K562 (cell line): ENCODE results near the gene LCN12. TPM values are rescaled to one million over a fixed set of nuclear protein-coding genes. Genes with fewer than 3 reads are reported as not detected.

Experiments
- ATAC-seq: fragments of 200-7000 bp; cut with Tn5 transposase; 3 replicates; pipeline ENCODE4 v1.9.1; 2020; ENCODE audit warnings: moderate library complexity
- BruUV-seq: library from RNA; stranded (reverse); fragments of 400-500 nt; replicated peaks from 2 replicates; lab custom pipeline; 2021; lab: Mats Ljungman, UMichigan
- CTCF ChIA-PET: fragments of 300-600 bp; formaldehyde crosslinking; extraction: SDS; loops from one replicate; lab custom pipeline; 2021; ENCODE audit warnings: low intra/inter-chr PET ratio; lab: Yijun Ruan, JAX
- POLR2A ChIA-PET: fragments of 300-600, 350-650 bp; sonication (Branson Sonifier 250); formaldehyde crosslinking; extraction: SDS; loops from one replicate; lab custom pipeline; 2021; ENCODE audit warnings: antibody characterized with exemption, inconsistent platforms; lab: Yijun Ruan, JAX
- DNase-seq, 4 experiments: peaks; one replicate each; pipeline versions ENCODE4 v3.0.0 to v3.0.0-alpha.2; 2011 to 2018; ENCODE audit warnings: low spot score in 3 of 4, mixed read lengths in 3 of 4; ENCODE audit errors: extremely low read depth in 1 of 4
- FAIRE-seq: peaks from 2 replicates; lab custom pipeline; 2011; peaks lifted over from hg19 to GRCh38; lab: Jason Lieb, UNC
- H2AFZ ChIP-seq: 2 replicates; pipeline ENCODE4 v1.6.0; 2011; ENCODE audit warnings: low read depth, low read length, control low read depth, inconsistent platforms
- H3K27ac ChIP-seq: fragments of 200-600 bp; 3 replicates; pipeline ENCODE4 v1.8.0; 2011; ENCODE audit warnings: low read depth, mild to moderate bottlenecking, control low read depth, inconsistent platforms, low read length, moderate library complexity, mixed read lengths; ENCODE audit errors: extremely low read depth
- H3K27me3 ChIP-seq, 2 experiments: fragments of 300-600 bp in 1 of 2; 2 replicates in 1 of 2; 3 replicates in 1 of 2; pipeline versions ENCODE4 v1.6.0 to v1.8.0; 2011; ENCODE audit warnings: inconsistent platforms in 2 of 2, low read length in 2 of 2, mild to moderate bottlenecking in 1 of 2, mixed read lengths in 1 of 2, moderate library complexity in 1 of 2; ENCODE audit not compliant: control insufficient read depth in 2 of 2, insufficient read depth in 2 of 2
- H3K36me3 ChIP-seq: fragments of 300-600 bp; 3 replicates; pipeline ENCODE4 v1.8.0; 2011; ENCODE audit warnings: mild to moderate bottlenecking, low read length, inconsistent platforms; ENCODE audit not compliant: control insufficient read depth, insufficient read depth
- H3K4me1 ChIP-seq, 2 experiments: fragments of 200-600 bp in 1 of 2; replicated peaks in 1 of 2; 2 replicates in 1 of 2; 3 replicates in 1 of 2; pipeline versions ENCODE4 v1.5.1 to v1.8.0; 2011; ENCODE audit warnings: inconsistent platforms in 2 of 2, low read length in 2 of 2, mild to moderate bottlenecking in 1 of 2, mixed read lengths in 1 of 2, moderate library complexity in 1 of 2; ENCODE audit not compliant: control insufficient read depth in 2 of 2, insufficient read depth in 2 of 2
- H3K4me2 ChIP-seq: 2 replicates; pipeline ENCODE4 v1.6.1; 2011; ENCODE audit warnings: low read length, control low read depth, inconsistent platforms, mixed read lengths; ENCODE audit not compliant: insufficient read depth
- H3K4me3 ChIP-seq: fragments of 200-600 bp; sonication (generic), shearing (Covaris generic); 2 replicates; pipeline ENCODE4 v1.5.1; 2016; ENCODE audit warnings: control low read depth, inconsistent platforms
- H3K79me2 ChIP-seq: fragments of 200-600 bp; 3 replicates; pipeline ENCODE4 v1.8.0; 2011; ENCODE audit warnings: low read length, inconsistent platforms; ENCODE audit not compliant: control insufficient read depth, insufficient read depth
- H3K9ac ChIP-seq, 2 experiments: 2 replicates each; pipeline versions ENCODE4 v1.6.0 to v1.6.1; 2011; ENCODE audit warnings: low read depth in 2 of 2, low read length in 2 of 2, control low read depth in 1 of 2, inconsistent platforms in 1 of 2, mild to moderate bottlenecking in 1 of 2, mixed read lengths in 1 of 2; ENCODE audit not compliant: insufficient read depth in 1 of 2
- H3K9me1 ChIP-seq: one replicate; pipeline ENCODE4 v1.6.0; 2011; ENCODE audit warnings: inconsistent platforms, mild to moderate bottlenecking, low read length, moderate library complexity; ENCODE audit not compliant: control insufficient read depth, insufficient read depth
- H3K9me3 ChIP-seq: replicated peaks from 2 replicates; pipeline ENCODE4 v1.5.1; 2011; ENCODE audit warnings: low read depth, low read length, inconsistent platforms; ENCODE audit not compliant: control insufficient read depth, insufficient read depth
- H4K20me1 ChIP-seq: replicated peaks from 2 replicates; pipeline ENCODE4 v1.6.1; 2011; ENCODE audit warnings: low read length, inconsistent platforms, mixed read lengths; ENCODE audit not compliant: control insufficient read depth, insufficient read depth
- AFF1 ChIP-seq, 2 experiments: fragments of 450-650 bp; IDR thresholded peaks; 2 replicates each; pipeline ENCODE4 v1.6.1; 2018; ENCODE audit warnings: mild to moderate bottlenecking in 2 of 2, low read depth in 1 of 2; ENCODE audit not compliant: partially characterized antibody in 2 of 2
- ATF3 ChIP-seq, 2 experiments: fragments of 450-650 bp in 1 of 2; sonication (generic) in 1 of 2; formaldehyde crosslinking in 1 of 2; IDR thresholded peaks in 1 of 2; conservative IDR thresholded peaks in 1 of 2; 2 replicates each; pipeline versions ENCODE4 v1.6.1 to v1.8.1; 2016 to 2023; ENCODE audit warnings: mild to moderate bottlenecking in 2 of 2, moderate library complexity in 2 of 2, inconsistent platforms in 1 of 2, missing genetic modification reagents in 1 of 2
- CBX8 ChIP-seq: fragments of 200-600 bp; sonication (generic); IDR thresholded peaks from 2 replicates; pipeline ENCODE4 v1.6.1; 2012; ENCODE audit warnings: borderline replicate concordance, mixed run types, low read depth, mild to moderate bottlenecking, moderate library complexity, mixed read lengths, low read length, control low read depth, inconsistent platforms; ENCODE audit not compliant: poor library complexity, severe bottlenecking; ENCODE audit errors: extremely low read depth
- ETV1 ChIP-seq: fragments of 450-650 bp; conservative IDR thresholded peaks from 2 replicates; pipeline ENCODE4 v1.6.1; 2016; ENCODE audit warnings: missing genetic modification characterization, control low read depth, low read depth, missing compliant biosample characterization
- FOXJ3 ChIP-seq: sonication (generic); formaldehyde crosslinking; IDR thresholded peaks from 2 replicates; pipeline ENCODE4 v1.4.0; 2020; ENCODE audit warnings: mild to moderate bottlenecking, missing genetic modification reagents
- HINFP ChIP-seq: fragments of 450-650 bp; conservative IDR thresholded peaks from 2 replicates; pipeline ENCODE4 v1.6.1; 2016; ENCODE audit warnings: missing genetic modification characterization, low read depth, mild to moderate bottlenecking, control low read depth, missing compliant biosample characterization
- JUN ChIP-seq, 2 experiments: sonication (generic) in 1 of 2; formaldehyde crosslinking in 1 of 2; IDR thresholded peaks; 2 replicates each; pipeline versions ENCODE4 v1.6.1 to v1.8.0; 2012 to 2022; ENCODE audit warnings: borderline replicate concordance in 2 of 2, mild to moderate bottlenecking in 2 of 2, improper control_type of control experiment in 1 of 2, low read depth in 1 of 2, low read length in 1 of 2, missing genetic modification reagents in 1 of 2
- MAFF ChIP-seq: IDR thresholded peaks from 2 replicates; pipeline ENCODE4 v1.6.1; 2012; ENCODE audit warnings: low read length, improper control_type of control experiment
- MCM5 ChIP-seq: fragments of 450-650 bp; IDR thresholded peaks from 2 replicates; pipeline ENCODE4 v1.6.1; 2016; ENCODE audit warnings: low read depth
- POLR2A ChIP-seq: fragments of 450-650 bp; conservative IDR thresholded peaks from 2 replicates; pipeline ENCODE4 v1.6.1; 2016
- POLR2AphosphoS2 ChIP-seq: IDR thresholded peaks from 2 replicates; pipeline ENCODE4 v1.6.1; 2012; ENCODE audit warnings: low read length, improper control_type of control experiment
- SIN3B ChIP-seq: fragments of 450-650 bp; IDR thresholded peaks from 2 replicates; pipeline ENCODE4 v1.6.1; 2017; ENCODE audit warnings: low read depth, mild to moderate bottlenecking, moderate library complexity
- ZNF583 ChIP-seq: fragments of 250-450 bp; sonication (Bioruptor Pico); IDR thresholded peaks from 2 replicates; pipeline ENCODE4 v1.4.0; 2020
- WGBS: fragments of 100-300 bp; shearing (Covaris generic); methylation state at CpG from one replicate; pipeline ENCODE4 v1.1.6; 2016; ENCODE audit warnings: low coverage, mixed read lengths; ENCODE audit not compliant: insufficient coverage; ENCODE audit errors: missing lambda C conversion rate; 5-methylcytosine and 5-hydroxymethylcytosine counted together
- in situ Hi-C: fragments of 300-500 bp; cut with MboI; formaldehyde crosslinking; loops from 4 replicates; pipeline ENCODE4 v1.15.0; 2018; ENCODE audit warnings: inconsistent platforms, mixed read lengths
- intact Hi-C: fragments of 100-400 bp; cut with micrococcal nuclease; formaldehyde crosslinking; loops from 2 replicates; pipeline ENCODE4 v1.14.2; 2022
- polyA plus RNA-seq, 8 experiments: library from polyadenylated mRNA; depleted of rRNA in 4 of 8; stranded (reverse) in 5 of 8; unstranded in 3 of 8; fragments of >200 nt; fragmentation: Nextera tagmentation in 2 of 8; fragmentation: Illumina TruSeq in 1 of 8; extraction: Ambion mirVana in 2 of 8; extraction: Trizol in 1 of 8; gene quantifications; 2 replicates each; pipeline versions ENCODE4 v1.2.1 to v1.2.3, GENCODE V29; 2011 to 2014; ENCODE audit warnings: inconsistent platforms in 1 of 8, missing spikeins in 1 of 8
- total RNA-seq, 7 experiments: library from RNA; depleted of rRNA in 6 of 7; stranded (reverse); fragments of >200 nt in 6 of 7; fragmentation: Illumina TruSeq in 2 of 7; extraction: Trizol in 2 of 7; gene quantifications; 2 replicates each; pipeline versions ENCODE4 v1.2.1 to v1.2.3, GENCODE V29; 2011 to 2021; ENCODE audit warnings: low replicate concordance in 1 of 7

Gene LCN12
- total and polyA plus RNA-seq, 9 of the 15 experiments (the other 6 are each of a cell fraction or from before 2014, with no cell fraction given): 0.05 TPM; not detected in 8

- in situ Hi-C loops (no loop called here), intact Hi-C loops (no loop called here)
- peaks cover 2 to 70% of the 10 kb centered on the region in 2 experiments; a peak in 3 of 5 replicates for H3K4me1 ChIP-seq
- H3K27ac ChIP-seq: no peak overlapping the region
- H3K4me3 ChIP-seq: no peak overlapping the region
- FAIRE-seq: no peak
- H4K20me1 ChIP-seq: 0 out of 2 replicates have a peak, but pooled peaks cover 4% of the 10 kb centered on the region
- peaks cover 2 to 7% of the 10 kb centered on the region in 2 experiments; a peak in 3 of 5 replicates for H3K27me3 ChIP-seq
- no peak for DNase-seq
- H2AFZ ChIP-seq: no peak overlapping the region
- CTCF ChIA-PET: no interaction called here
- no peak for ATAC-seq
- H3K36me3 ChIP-seq: no peaks in the 10 kb centered on the region
- H3K9ac ChIP-seq: no peak overlapping the region
- H3K9me3 ChIP-seq: no peaks in the 10 kb centered on the region
- no peaks in the 10 kb centered on the region for H3K9me1 ChIP-seq
- no CpG with 5 or more reads among the region's 1 CpG for WGBS
- no peaks in the 10 kb centered on the region for H3K79me2 ChIP-seq
- H3K4me2 ChIP-seq: no peak overlapping the region
- POLR2A ChIA-PET: no interaction called here
- TF ChIP-seq ATF3 (IDR thresholded peaks at IDR 0.05) (no peak), ATF3 (CRISPR knock-in tag; conservative IDR thresholded peaks at IDR 0.05) (no peak), MAFF (no peak), HINFP (tag) (no peak), FOXJ3 (CRISPR knock-in tag) (no peak), SIN3B (no peak), ETV1 (tag) (no peak), MCM5 (no peak), POLR2A (no peak), AFF1 (IDR thresholded peaks at IDR 0.05; ENCODE audit: low read depth in 1 of 2, partially characterized antibody in 2 of 2) (no peak), ZNF583 (CRISPR knock-in tag) (no peak), JUN (IDR thresholded peaks at IDR 0.05; ENCODE audit: borderline replicate concordance, low read depth, low read length) (no peak), JUN (CRISPR knock-in tag; IDR thresholded peaks at IDR 0.05; ENCODE audit: borderline replicate concordance) (no peak), POLR2AphosphoS2 (no peak), CBX8 (no peak)
- no TSS peak for BruUV-seq
Observed at GRCh38 chr9:136957461-136957860, 5.4 kb downstream of the LCN12 start.
